Measurements from ENCODE around the gene TTC32. TPM values are rescaled to one million over a fixed set of nuclear protein-coding genes. Genes with fewer than 3 reads are reported as not detected.
A peak's percentile ranks its signal among the peaks of the same experiment; 100 is the strongest.

The TTC32 gene
- total RNA-seq, 2 donors from 2014 or later = 9.2 to 11.9 TPM

- DNase-seq (ENCODE audit: low spot score) (no peak), ATAC-seq (ENCODE audit: insufficient number of reproducible peaks, low FRiP score, low read depth) (no peak)
- no peaks in the 10 kb centered on the region for H3K36me3 ChIP-seq
Observed at GRCh38 chr2:19854596-19855541, 46.9 kb downstream of the TTC32 start.

GRCh38 chr2:19851116-19851695 lies 50.6 kb downstream of the TTC32 start:
- Histone ChIP-seq H3K9me3 (no peaks in the 10 kb centered on the region), H3K4me3 (no peak overlapping the region), H3K27me3 (replicated peaks; ENCODE audit: insufficient read depth) (no peaks in the 10 kb centered on the region), H3K27ac (peak overlapping the region; percentile 14 to 44), H3K36me3 (no peaks in the 10 kb centered on the region), H3K4me1 (ENCODE audit: control insufficient read depth in 1 of 2, low read depth in 2 of 2) (peaks cover 3 to 44% of the 10 kb centered on the region in 2 donors)
- DNase-seq (ENCODE audit: low spot score) = no peak
- TF ChIP-seq CTCF (IDR thresholded peaks at IDR 0.05) = no peak
- no peak for ATAC-seq (ENCODE audit: insufficient number of reproducible peaks, low FRiP score, low read depth)

More at GRCh38 chr2:19854596-19855541, 46.9 kb downstream of the TTC32 start:
- no peak for TF ChIP-seq CTCF (IDR thresholded peaks at IDR 0.05)
- H3K27ac ChIP-seq = peak overlapping the region; percentile 86 to 96
- no peak overlapping the region for H3K4me3 ChIP-seq
- peaks cover 21 to 75% of the 10 kb centered on the region in 2 donors for H3K4me1 ChIP-seq (ENCODE audit: control insufficient read depth in 1 of 2, low read depth in 2 of 2)
- no peaks in the 10 kb centered on the region for H3K9me3 ChIP-seq
- H3K27me3 ChIP-seq (replicated peaks; ENCODE audit: insufficient read depth) = no peaks in the 10 kb centered on the region

- Histone ChIP-seq H3K4me1 (ENCODE audit: control insufficient read depth in 1 of 2, low read depth in 2 of 2) (peaks cover under 1 to 37% of the 10 kb centered on the region in 2 donors), H3K36me3 (no peaks in the 10 kb centered on the region), H3K27me3 (replicated peaks; ENCODE audit: insufficient read depth) (no peaks in the 10 kb centered on the region), H3K9me3 (no peaks in the 10 kb centered on the region), H3K27ac (peak overlapping the region; percentile 14 to 44), H3K4me3 (no peak overlapping the region)
- no peak for TF ChIP-seq CTCF (IDR thresholded peaks at IDR 0.05)
- ATAC-seq (ENCODE audit: insufficient number of reproducible peaks, low FRiP score, low read depth) (no peak), DNase-seq (ENCODE audit: low spot score) (no peak)
Observed at GRCh38 chr2:19850056-19851050, 51.4 kb downstream of the TTC32 start.

GRCh38 chr2:19848952-19849351 lies 52.8 kb downstream of the TTC32 start:
- TF ChIP-seq CTCF (IDR thresholded peaks at IDR 0.05) = no peak
- no peaks in the 10 kb centered on the region for H3K27me3 ChIP-seq (replicated peaks; ENCODE audit: insufficient read depth)
- no peak for DNase-seq (ENCODE audit: low spot score)

More at GRCh38 chr2:19848952-19849351, 52.8 kb downstream of the TTC32 start:
- Histone ChIP-seq H3K27ac (no peak overlapping the region), H3K4me3 (no peak overlapping the region), H3K4me1 (ENCODE audit: control insufficient read depth in 1 of 2, low read depth in 2 of 2) (peaks cover 0 to 23% of the 10 kb centered on the region in 2 donors), H3K9me3 (no peaks in the 10 kb centered on the region), H3K36me3 (no peaks in the 10 kb centered on the region)
- no peak for ATAC-seq (ENCODE audit: insufficient number of reproducible peaks, low FRiP score, low read depth)

Measured in thoracic aorta (tissue), 2 donors.